Upper lobe of left lung (tissue), 4 donors: Measurements from ENCODE around the gene METAP2.
"Not testable (repeated sequence)": the region's sequence is repeated elsewhere in the genome, so short reads cannot be mapped to it uniquely, and the experiment has no call there.

Experiments
- POLR2A ChIP-seq, 4 donors: fragments of 450-650 bp; IDR thresholded peaks; one replicate each; pipeline ENCODE4 v1.5.1; 2016 to 2017; ENCODE audit warnings: antibody characterized with exemption in 4 of 4, mild to moderate bottlenecking in 2 of 4
- POLR2AphosphoS5 ChIP-seq, 2 donors: sonication (generic); formaldehyde crosslinking; IDR thresholded peaks; one replicate each; pipeline ENCODE4 v1.5.1; 2017; ENCODE audit warnings: antibody characterized with exemption in 2 of 2

- TF ChIP-seq POLR2A, POLR2AphosphoS5 (IDR thresholded peaks at IDR 0.05): not testable (repeated sequence)
These were observed 28.9 kb upstream of the METAP2 start for GRCh38 chr12:95445099-95445498.
